GM10266 (cell line): ENCODE data around the gene HECTD4.

Experiments
- DNase-seq: peaks from one replicate; pipeline ENCODE4 v3.0.0; 2012; ENCODE audit errors: extremely low spot score
- CTCF ChIP-seq: IDR thresholded peaks from 2 replicates; pipeline ENCODE4 v1.5.1; 2012; ENCODE audit warnings: mild to moderate bottlenecking, low read depth; ENCODE audit not compliant: control insufficient read depth, insufficient read depth; ENCODE audit errors: missing control alignments

HECTD4 gene

GRCh38 chr12:112380663-112381405, 1.4 kb downstream of the HECTD4 start:
- no peak for TF ChIP-seq CTCF
- DNase-seq = peak; percentile 24

- TF ChIP-seq CTCF = no peak
- no peak for DNase-seq
Observed at GRCh38 chr12:112375105-112375504, 7.1 kb downstream of the HECTD4 start.

- TF ChIP-seq CTCF = no peak
- DNase-seq = no peak
Observed at GRCh38 chr12:112374166-112374740, 8.0 kb downstream of the HECTD4 start.

GRCh38 chr12:112370868-112371510, 11.2 kb downstream of the HECTD4 start:
- DNase-seq = no peak
- no peak for TF ChIP-seq CTCF

- no peak for DNase-seq
Observed at GRCh38 chr12:112370199-112370598, 12.0 kb downstream of the HECTD4 start.

GRCh38 chr12:112368856-112369255, 13.4 kb downstream of the HECTD4 start:
- DNase-seq = no peak
- TF ChIP-seq CTCF = no peak

More at GRCh38 chr12:112370199-112370598, 12.0 kb downstream of the HECTD4 start:
- no peak for TF ChIP-seq CTCF

- TF ChIP-seq CTCF = no peak
- no peak for DNase-seq
Observed at GRCh38 chr12:112367965-112368364, 14.3 kb downstream of the HECTD4 start.
